GM12801 (cell line): Measurements from ENCODE around the gene RAMP3.

Experiments used
- CTCF ChIP-seq: IDR thresholded peaks from one replicate; pipeline ENCODE4 v1.5.1; 2011; ENCODE audit warnings: control low read depth; ENCODE audit not compliant: insufficient read length; ENCODE audit errors: extremely low read depth

Gene RAMP3

DNA sequence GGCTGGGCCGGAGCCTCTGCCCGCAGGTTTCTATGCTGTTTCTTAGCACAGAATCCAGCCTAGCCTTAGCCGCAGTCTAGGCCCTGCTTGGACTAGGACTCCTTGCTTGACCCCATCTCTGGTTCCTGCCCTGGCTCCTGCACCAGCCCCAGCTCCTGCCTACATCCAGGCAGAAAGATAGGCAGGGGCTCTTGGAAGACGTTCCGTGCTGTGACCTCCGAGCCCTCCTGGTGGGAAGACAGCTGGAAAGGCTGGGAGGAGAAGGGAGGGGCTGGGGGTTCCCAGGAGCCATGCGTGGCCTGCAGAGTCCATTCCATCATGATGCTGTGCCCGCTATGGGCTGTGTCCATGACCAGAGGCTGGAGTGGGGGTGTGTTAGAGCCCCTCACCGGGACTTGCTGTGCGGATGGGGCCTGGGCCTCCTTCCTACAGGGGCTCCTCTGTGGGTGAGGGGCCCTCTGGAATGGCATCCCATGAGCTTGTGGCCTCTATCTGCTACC, 26.2 kb downstream of the RAMP3 start:
- no peak for TF ChIP-seq CTCF

DNA sequence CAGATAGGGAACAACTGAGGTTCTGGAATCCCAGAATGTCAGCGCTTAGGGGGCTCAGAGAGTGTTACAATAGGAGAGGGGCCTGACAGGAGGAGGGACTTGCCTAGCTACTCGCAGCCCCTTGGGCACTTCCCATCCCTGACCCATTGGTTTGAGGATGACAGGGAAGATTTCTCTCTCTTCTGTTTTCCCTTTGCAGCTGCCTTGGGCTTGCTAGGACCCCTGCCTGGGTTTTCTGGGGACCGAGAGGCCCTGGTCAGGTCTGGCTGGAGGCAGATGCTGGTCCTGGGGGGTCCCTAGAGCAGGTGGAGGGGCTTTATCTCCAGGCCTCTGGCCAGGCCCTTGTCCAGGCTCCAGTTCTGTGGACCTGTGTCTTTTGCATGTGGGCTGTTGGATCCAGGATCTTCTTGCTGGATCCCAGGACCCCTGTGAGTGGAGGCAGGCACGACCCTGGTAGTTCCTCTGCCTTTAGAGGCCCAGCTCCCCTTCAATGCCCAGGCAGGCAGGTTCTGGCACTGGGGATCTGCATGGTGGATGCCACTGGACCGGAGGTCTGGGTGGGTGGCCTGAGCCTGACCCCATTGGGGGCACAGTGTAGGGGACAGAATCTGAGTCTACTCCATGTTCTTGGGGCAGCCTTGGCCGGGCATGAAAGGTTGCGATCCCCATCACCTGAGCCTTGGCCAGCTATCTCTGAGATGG, 26.9 kb downstream of the RAMP3 start:
- TF ChIP-seq CTCF: no peak

DNA sequence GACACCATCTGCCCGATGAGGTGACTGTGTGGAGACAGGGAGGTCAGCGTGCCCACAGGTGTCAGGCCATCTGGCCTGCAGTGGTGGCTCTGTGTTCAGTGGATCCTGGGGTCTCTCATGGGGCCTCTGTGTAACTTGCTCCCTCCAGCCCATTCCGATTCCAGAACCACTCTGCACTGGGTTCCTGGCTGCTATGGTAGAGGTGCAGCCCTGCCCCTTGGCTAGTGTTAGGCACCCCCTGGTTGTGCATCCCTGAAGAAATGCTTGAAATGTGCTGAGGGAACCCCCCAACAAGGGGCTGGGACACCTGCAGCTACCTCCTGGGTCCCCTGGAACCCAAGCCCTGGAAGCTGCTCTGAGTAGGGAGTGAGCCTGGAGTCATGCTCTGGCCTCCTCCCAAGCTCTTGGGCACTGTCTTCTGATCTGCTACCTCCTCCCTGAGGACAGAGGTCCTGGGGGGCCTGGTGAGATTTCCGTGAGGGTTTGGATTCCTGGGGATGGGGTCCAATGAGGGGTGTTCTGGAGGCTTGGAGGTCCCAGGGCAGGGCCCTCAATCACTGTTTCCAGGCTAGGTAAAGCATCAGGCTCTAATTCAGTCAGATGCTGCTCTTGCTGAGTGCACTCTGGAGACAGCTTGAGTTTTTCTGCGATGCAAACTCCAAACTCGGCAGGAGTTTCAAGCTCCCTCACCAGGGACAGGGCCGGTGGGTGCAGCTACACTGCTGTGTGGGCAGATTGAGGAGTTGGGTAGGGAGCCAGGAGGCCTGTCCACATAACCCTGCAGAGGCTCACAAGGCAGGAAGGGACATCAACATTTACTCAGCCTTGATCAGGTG, 27.7 kb downstream of the RAMP3 start:
- no peak for TF ChIP-seq CTCF

DNA sequence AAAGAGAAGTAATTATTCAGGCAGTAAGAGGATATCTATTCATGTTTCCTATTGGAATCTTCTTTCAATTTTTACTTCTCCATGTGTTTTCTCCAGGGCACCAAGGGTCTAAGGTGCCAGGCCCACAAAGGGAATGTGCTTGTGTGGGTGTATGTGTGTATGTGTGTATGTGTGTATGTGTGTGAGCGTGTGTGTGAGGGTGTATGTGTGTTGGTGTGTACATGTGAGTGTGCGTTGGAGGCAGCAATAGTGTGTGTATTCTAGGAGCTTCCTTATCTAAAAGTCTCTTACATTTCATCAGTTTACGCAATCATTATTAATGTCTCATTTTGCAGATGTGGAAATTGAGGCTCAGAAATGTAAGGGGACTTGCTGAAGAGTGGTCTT, 28.3 kb downstream of the RAMP3 start:
- no peak for TF ChIP-seq CTCF

- TF ChIP-seq CTCF: no peak
Observed at GRCh38 chr7:45186261-45186813, 28.7 kb downstream of the RAMP3 start.

DNA sequence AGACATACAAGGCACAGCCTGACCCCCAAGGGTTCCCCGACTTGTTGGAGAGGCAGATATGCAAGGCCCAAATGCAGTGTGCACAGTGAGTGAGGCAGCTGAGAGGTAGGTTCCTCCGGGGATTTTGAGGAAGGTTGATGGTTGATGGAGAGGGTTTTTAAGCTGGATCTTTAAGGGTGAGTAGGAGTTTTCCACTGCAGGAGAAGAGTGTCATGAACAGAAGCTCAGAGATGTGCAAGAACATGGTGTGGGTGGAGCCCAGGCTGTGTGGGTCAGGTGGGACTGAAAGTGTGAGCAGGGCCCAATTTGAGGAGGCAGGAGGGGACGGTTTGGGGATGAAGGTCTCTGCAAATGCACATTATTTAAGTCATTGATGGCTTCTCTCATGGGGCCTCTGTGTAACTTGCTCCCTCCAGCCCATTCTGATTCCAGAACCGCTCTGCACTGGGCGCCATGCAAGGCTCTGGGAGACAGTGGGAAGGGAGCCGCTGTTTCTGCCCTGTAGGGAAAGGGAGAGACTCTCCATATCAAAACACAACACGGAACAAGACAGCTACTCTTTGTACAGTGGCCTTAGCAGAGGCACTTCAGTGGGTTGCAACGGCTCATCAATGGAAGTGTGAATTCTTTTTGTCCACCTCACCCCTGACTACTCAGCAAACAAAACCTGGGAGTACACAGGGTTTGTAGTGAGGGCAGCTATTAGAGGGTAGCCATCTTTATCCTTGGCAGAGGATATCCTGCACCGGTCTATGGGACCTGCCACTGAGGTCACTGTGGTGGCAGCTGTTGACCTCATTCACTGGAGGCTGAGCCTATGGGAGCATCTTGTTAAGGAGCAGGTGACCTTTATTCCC, 29.7 kb downstream of the RAMP3 start:
- TF ChIP-seq CTCF: no peak
